ENCODE results near the gene WDR20. TPM values are rescaled to one million over a fixed set of nuclear protein-coding genes. Genes with fewer than 3 reads are reported as not detected.

WDR20 gene
- total and polyA plus RNA-seq, 2 of the 8 experiments (the other 6 are each of a cell fraction or from before 2014, with no cell fraction given), result 11.2 to 26.7 TPM

DNA sequence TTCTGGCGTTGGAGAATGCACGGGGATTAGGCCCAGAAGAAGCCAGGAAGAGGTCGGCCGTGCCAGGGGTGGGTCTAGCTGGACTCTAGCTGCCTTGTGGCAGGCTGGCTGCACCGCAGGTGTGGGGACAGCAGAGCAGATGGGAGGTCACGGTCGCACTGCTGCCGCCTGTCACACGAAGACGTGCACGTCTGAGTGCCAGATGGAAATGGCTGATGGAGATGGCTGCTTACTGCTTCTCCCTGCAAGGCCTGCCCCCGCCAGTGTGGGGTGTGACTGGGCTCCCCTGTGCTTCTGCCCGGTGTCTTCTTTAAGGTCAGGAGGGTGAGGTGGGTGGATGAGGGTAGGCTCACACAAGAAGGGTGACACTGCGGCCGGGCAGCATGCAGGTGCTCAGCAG lies 86.2 kb downstream of the WDR20 start (continued):
- no peak for TF ChIP-seq CTBP2 (IDR thresholded peaks at IDR 0.05; ENCODE audit: borderline replicate concordance, insufficient read depth, insufficient read length, low read length)
